Activated T-helper 1 cell treated with anti-CD3 and anti-CD28 coated beads, Interleukin-2, amount 50 U/mL, for 16 hours (primary cell): ENCODE results near the gene TECPR1.

ENCODE experiments used
- DNase-seq, 2 donors: peaks; one replicate each; pipeline ENCODE4 v3.0.0-alpha.2; 2020; ENCODE audit warnings: low read depth in 1 of 2, low spot score in 1 of 2

Gene TECPR1

GRCh38 chr7:98166668-98166970 is 85.4 kb downstream of the TECPR1 start:
- no peak for DNase-seq

GRCh38 chr7:98165827-98166667 is 86.0 kb downstream of the TECPR1 start:
- peak in 1 of 2 donors; percentile 15 for DNase-seq
